ENCODE results near the gene SCUBE1.
A peak's percentile ranks its signal among the peaks of the same experiment; 100 is the strongest.

SCUBE1 gene

DNA sequence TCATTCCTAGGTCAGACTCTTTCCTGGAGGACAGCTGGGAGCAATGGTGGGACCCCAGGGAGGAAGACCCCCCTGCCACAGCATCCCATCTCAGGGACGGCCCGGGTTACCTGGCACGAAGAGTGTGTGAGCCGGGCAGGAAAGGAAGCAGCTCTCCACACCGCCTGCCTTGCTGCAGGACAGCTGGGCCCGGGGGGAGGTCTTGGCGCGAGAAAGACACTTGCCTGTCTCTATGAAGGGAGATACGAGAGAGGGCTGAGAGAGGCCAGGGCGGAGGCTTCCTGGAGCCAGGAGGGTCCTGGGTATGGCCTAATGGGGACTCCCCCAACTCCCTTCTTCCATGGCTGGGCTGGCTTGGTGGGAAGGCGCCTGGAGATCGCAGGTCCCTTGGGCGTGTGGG, 120.2 kb downstream of the SCUBE1 start:
- Histone ChIP-seq H2BK12ac (ENCODE audit: low read length) (no peak overlapping the region), H3K14ac (ENCODE audit: low read length) (peak overlapping the region; percentile 48), H2BK120ac (ENCODE audit: low read depth, low read length) (no peak overlapping the region), H3K4me2 (ENCODE audit: insufficient read depth, low read length, poor library complexity, severe bottlenecking) (no peak overlapping the region), H3K36me3 (replicated peaks in 1 of 2; ENCODE audit: control insufficient read depth in 2 of 2, insufficient read depth in 2 of 2, low read length in 2 of 2) (peaks cover 0 to 46% of the 10 kb centered on the region in 2 donors), H3K9me3 (replicated peaks in 1 of 2; ENCODE audit: control insufficient read depth in 2 of 2, insufficient read depth in 1 of 2, low read depth in 1 of 2, low read length in 2 of 2) (no peaks in the 10 kb centered on the region), H3K4me3 (ENCODE audit: low read length in 2 of 2) (peak overlapping the region in 1 of 2 donors; percentile 12), H3K27ac (replicated peaks; ENCODE audit: low read length) (no peak overlapping the region), H4K91ac (ENCODE audit: low read depth, low read length, poor library complexity) (no peak overlapping the region), H3K27me3 (ENCODE audit: control insufficient read depth in 3 of 3, insufficient read depth in 3 of 3, low read depth in 1 of 3, low read length in 3 of 3) (peaks cover 0 to 27% (median 0%) of the 10 kb centered on the region in 3 experiments), H2BK15ac (ENCODE audit: low read length) (no peak overlapping the region), H2BK5ac (ENCODE audit: low read length) (no peak overlapping the region), H3K4me1 (ENCODE audit: control insufficient read depth in 2 of 2, insufficient read depth in 1 of 2, low read depth in 1 of 2, low read length in 2 of 2) (peaks cover 14 to 21% of the 10 kb centered on the region in 2 donors), H3K4ac (ENCODE audit: low read length) (no peak overlapping the region), H3K18ac (ENCODE audit: low read length) (no peak overlapping the region), H3K9ac (ENCODE audit: low read depth, low read length, poor library complexity) (peak overlapping the region; percentile 3), H3K79me1 (ENCODE audit: low read depth, low read length) (peaks cover 2% of the 10 kb centered on the region), H3K23ac (ENCODE audit: low read depth, low read length, poor library complexity) (no peak overlapping the region), H2AFZ (ENCODE audit: low read length) (no peak overlapping the region), H4K8ac (ENCODE audit: low read depth, low read length) (no peak overlapping the region), H2AK5ac (ENCODE audit: low read depth, low read length) (no peak overlapping the region)
- no peak for DNase-seq (ENCODE audit: low spot score)
- WGBS, 2 donors (ENCODE audit: extremely low coverage in 2 of 2, insufficient read length in 2 of 2, insufficient replicate concordance in 1 of 2), result no CpG with 5 or more reads among the region's 13 CpGs

DNA sequence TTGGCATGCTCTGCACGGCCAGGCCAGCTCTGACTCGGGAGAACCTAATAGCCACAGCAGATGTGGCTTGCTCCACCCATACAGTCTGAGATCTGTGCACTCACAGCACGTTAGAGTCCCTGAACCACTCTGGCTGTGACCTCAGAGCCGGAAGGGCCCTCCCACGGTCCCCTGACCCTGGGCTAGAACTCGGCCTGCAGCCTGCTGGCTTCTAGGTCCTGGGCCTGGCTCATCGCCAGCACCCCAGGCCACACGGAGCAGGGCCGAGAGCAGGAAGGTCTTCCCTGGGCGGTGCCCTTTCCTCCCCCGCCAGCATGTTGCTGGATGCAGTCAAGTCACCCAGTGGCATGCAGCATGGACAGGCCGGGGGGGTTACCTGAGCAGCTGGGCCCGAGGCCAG, 120.9 kb downstream of the SCUBE1 start:
- peaks cover 11 to 14% of the 10 kb centered on the region in 2 donors for H3K4me1 ChIP-seq (ENCODE audit: control insufficient read depth in 2 of 2, insufficient read depth in 1 of 2, low read depth in 1 of 2, low read length in 2 of 2)
- H2BK12ac ChIP-seq (ENCODE audit: low read length), result no peak overlapping the region
- no peak overlapping the region for H2AFZ ChIP-seq (ENCODE audit: low read length)
- peaks cover 0 to 27% (median 0%) of the 10 kb centered on the region in 3 experiments for H3K27me3 ChIP-seq (ENCODE audit: control insufficient read depth in 3 of 3, insufficient read depth in 3 of 3, low read depth in 1 of 3, low read length in 3 of 3)
- peaks cover 0 to 54% of the 10 kb centered on the region in 2 donors for H3K36me3 ChIP-seq (replicated peaks in 1 of 2; ENCODE audit: control insufficient read depth in 2 of 2, insufficient read depth in 2 of 2, low read length in 2 of 2)
- no peak overlapping the region for H3K23ac ChIP-seq (ENCODE audit: low read depth, low read length, poor library complexity)
- no peak overlapping the region for H3K9ac ChIP-seq (ENCODE audit: low read depth, low read length, poor library complexity)
- no peak overlapping the region for H3K4me3 ChIP-seq (ENCODE audit: low read length in 2 of 2)
- no peak overlapping the region for H3K27ac ChIP-seq (replicated peaks; ENCODE audit: low read length)
- H3K14ac ChIP-seq (ENCODE audit: low read length), result no peak overlapping the region
- peak overlapping the region; percentile 4 for H4K91ac ChIP-seq (ENCODE audit: low read depth, low read length, poor library complexity)
- H3K4ac ChIP-seq (ENCODE audit: low read length), result no peak overlapping the region
- no peak overlapping the region for H3K18ac ChIP-seq (ENCODE audit: low read length)
- peaks cover 2% of the 10 kb centered on the region for H3K79me1 ChIP-seq (ENCODE audit: low read depth, low read length)
- no peak overlapping the region for H2BK15ac ChIP-seq (ENCODE audit: low read length)
- no CpG with 5 or more reads among the region's 13 CpGs for WGBS, 2 donors (ENCODE audit: extremely low coverage in 2 of 2, insufficient read length in 2 of 2, insufficient replicate concordance in 1 of 2)
- H3K4me2 ChIP-seq (ENCODE audit: insufficient read depth, low read length, poor library complexity, severe bottlenecking), result no peak overlapping the region
- H2AK5ac ChIP-seq (ENCODE audit: low read depth, low read length), result no peak overlapping the region
- no peak for DNase-seq (ENCODE audit: low spot score)
- H2BK120ac ChIP-seq (ENCODE audit: low read depth, low read length), result no peak overlapping the region
- H2BK5ac ChIP-seq (ENCODE audit: low read length), result no peak overlapping the region
- no peak overlapping the region for H4K8ac ChIP-seq (ENCODE audit: low read depth, low read length)
- H3K9me3 ChIP-seq (replicated peaks in 1 of 2; ENCODE audit: control insufficient read depth in 2 of 2, insufficient read depth in 1 of 2, low read depth in 1 of 2, low read length in 2 of 2), result peaks cover 0 to 4% of the 10 kb centered on the region in 2 donors

DNA sequence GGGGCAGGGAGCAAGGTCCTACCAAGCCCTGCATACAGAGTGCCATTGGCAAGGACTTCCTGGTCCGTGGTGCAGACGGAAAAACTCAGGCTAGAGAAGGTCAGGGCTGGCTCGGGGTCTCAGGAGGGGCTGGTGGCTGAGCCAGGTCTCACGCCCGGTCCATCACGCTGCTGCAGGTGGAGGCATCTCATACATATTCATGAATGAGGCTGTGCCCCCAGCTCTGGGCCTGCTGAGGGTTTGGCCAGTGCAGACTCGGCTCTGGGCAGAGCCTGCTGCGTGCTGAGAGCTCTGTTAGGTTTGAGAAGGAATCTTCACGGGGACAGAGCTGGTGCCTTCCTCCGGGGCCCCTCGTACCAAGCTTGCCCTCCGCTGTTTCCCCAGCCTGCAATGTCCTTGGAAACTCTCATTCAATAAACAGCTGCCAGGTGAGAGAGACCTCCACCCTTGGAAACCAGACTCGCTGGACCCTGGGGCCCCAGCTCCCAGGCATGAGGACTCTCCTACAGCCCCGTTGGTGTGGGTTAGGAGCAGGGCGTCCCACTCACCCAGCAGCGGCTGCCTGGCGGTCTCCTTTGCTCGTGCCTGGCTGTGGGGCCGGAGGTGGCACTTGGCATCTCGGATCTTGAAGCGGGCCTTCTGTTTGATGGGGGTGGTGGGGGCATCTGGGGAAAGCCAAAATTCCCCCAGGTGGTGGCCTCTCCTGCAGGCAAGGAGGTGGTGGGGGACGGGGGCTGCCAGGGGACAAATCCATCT, 122.4 kb downstream of the SCUBE1 start:
- Histone ChIP-seq H3K4me2 (ENCODE audit: insufficient read depth, low read length, poor library complexity, severe bottlenecking) (no peak overlapping the region), H3K79me1 (ENCODE audit: low read depth, low read length) (peaks cover 2% of the 10 kb centered on the region), H3K18ac (ENCODE audit: low read length) (no peak overlapping the region), H4K8ac (ENCODE audit: low read depth, low read length) (peak overlapping the region; percentile 21), H3K9ac (ENCODE audit: low read depth, low read length, poor library complexity) (no peak overlapping the region), H2BK12ac (ENCODE audit: low read length) (no peak overlapping the region), H2BK120ac (ENCODE audit: low read depth, low read length) (no peak overlapping the region), H2BK5ac (ENCODE audit: low read length) (no peak overlapping the region), H3K14ac (ENCODE audit: low read length) (peak overlapping the region; percentile 39), H3K36me3 (replicated peaks in 1 of 2; ENCODE audit: control insufficient read depth in 2 of 2, insufficient read depth in 2 of 2, low read length in 2 of 2) (peaks cover 0 to 52% of the 10 kb centered on the region in 2 donors), H4K91ac (ENCODE audit: low read depth, low read length, poor library complexity) (peak overlapping the region; percentile 58), H3K9me3 (replicated peaks in 1 of 2; ENCODE audit: control insufficient read depth in 2 of 2, insufficient read depth in 1 of 2, low read depth in 1 of 2, low read length in 2 of 2) (peaks cover 0 to 4% of the 10 kb centered on the region in 2 donors), H3K23ac (ENCODE audit: low read depth, low read length, poor library complexity) (no peak overlapping the region), H3K4ac (ENCODE audit: low read length) (no peak overlapping the region), H2AK5ac (ENCODE audit: low read depth, low read length) (no peak overlapping the region), H3K27ac (replicated peaks; ENCODE audit: low read length) (no peak overlapping the region), H3K4me3 (ENCODE audit: low read length in 2 of 2) (no peak overlapping the region), H3K27me3 (ENCODE audit: control insufficient read depth in 3 of 3, insufficient read depth in 3 of 3, low read depth in 1 of 3, low read length in 3 of 3) (peaks cover 0 to 25% (median 0%) of the 10 kb centered on the region in 3 experiments), H2BK15ac (ENCODE audit: low read length) (no peak overlapping the region), H2AFZ (ENCODE audit: low read length) (no peak overlapping the region), H3K4me1 (ENCODE audit: control insufficient read depth in 2 of 2, insufficient read depth in 1 of 2, low read depth in 1 of 2, low read length in 2 of 2) (peaks cover 0 to under 1% of the 10 kb centered on the region in 2 donors)
- no CpG with 5 or more reads among the region's 22 CpGs for WGBS, 2 donors (ENCODE audit: extremely low coverage in 2 of 2, insufficient read length in 2 of 2, insufficient replicate concordance in 1 of 2)
- no peak for DNase-seq (ENCODE audit: low spot score)

DNA sequence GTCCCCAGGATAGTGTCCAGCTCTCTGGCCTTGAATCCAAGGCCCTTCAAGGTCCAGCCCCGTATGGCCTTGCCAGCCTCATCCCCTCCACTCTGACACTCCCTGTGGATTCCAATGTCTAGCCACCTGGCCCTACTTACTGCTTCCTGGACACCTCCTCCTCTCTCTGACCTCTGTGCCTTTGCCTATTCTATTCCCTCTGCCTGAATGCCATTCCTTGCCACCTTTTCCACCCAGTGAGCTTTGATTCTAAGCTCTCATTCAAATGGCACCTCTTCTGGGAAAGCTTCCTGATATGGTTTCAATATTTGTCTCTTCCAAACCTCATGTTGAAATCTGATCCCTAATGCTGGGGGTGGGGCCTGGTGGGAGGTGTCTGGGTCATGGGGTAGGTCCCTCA, 124.4 kb downstream of the SCUBE1 start:
- Histone ChIP-seq H3K27me3 (ENCODE audit: control insufficient read depth in 3 of 3, insufficient read depth in 3 of 3, low read depth in 1 of 3, low read length in 3 of 3) (peaks cover 0 to 16% (median 0%) of the 10 kb centered on the region in 3 experiments), H3K9ac (ENCODE audit: low read depth, low read length, poor library complexity) (no peak overlapping the region), H3K4me2 (ENCODE audit: insufficient read depth, low read length, poor library complexity, severe bottlenecking) (no peak overlapping the region), H2AFZ (ENCODE audit: low read length) (no peak overlapping the region), H3K27ac (replicated peaks; ENCODE audit: low read length) (no peak overlapping the region), H4K91ac (ENCODE audit: low read depth, low read length, poor library complexity) (peak overlapping the region; percentile 72), H3K36me3 (replicated peaks in 1 of 2; ENCODE audit: control insufficient read depth in 2 of 2, insufficient read depth in 2 of 2, low read length in 2 of 2) (peaks cover 0 to 52% of the 10 kb centered on the region in 2 donors), H2BK5ac (ENCODE audit: low read length) (peak overlapping the region; percentile 60), H3K4me1 (ENCODE audit: control insufficient read depth in 2 of 2, insufficient read depth in 1 of 2, low read depth in 1 of 2, low read length in 2 of 2) (no peaks in the 10 kb centered on the region), H3K4me3 (ENCODE audit: low read length in 2 of 2) (no peak overlapping the region), H2AK5ac (ENCODE audit: low read depth, low read length) (no peak overlapping the region), H2BK12ac (ENCODE audit: low read length) (no peak overlapping the region), H3K14ac (ENCODE audit: low read length) (no peak overlapping the region), H3K23ac (ENCODE audit: low read depth, low read length, poor library complexity) (no peak overlapping the region), H2BK120ac (ENCODE audit: low read depth, low read length) (no peak overlapping the region), H2BK15ac (ENCODE audit: low read length) (no peak overlapping the region), H3K79me1 (ENCODE audit: low read depth, low read length) (peaks cover 2% of the 10 kb centered on the region), H3K18ac (ENCODE audit: low read length) (no peak overlapping the region), H4K8ac (ENCODE audit: low read depth, low read length) (no peak overlapping the region), H3K4ac (ENCODE audit: low read length) (no peak overlapping the region), H3K9me3 (replicated peaks in 1 of 2; ENCODE audit: control insufficient read depth in 2 of 2, insufficient read depth in 1 of 2, low read depth in 1 of 2, low read length in 2 of 2) (peaks cover 0 to 4% of the 10 kb centered on the region in 2 donors)
- DNase-seq (ENCODE audit: low spot score), result no peak
- WGBS, 2 donors (ENCODE audit: extremely low coverage in 2 of 2, insufficient read length in 2 of 2, insufficient replicate concordance in 1 of 2), result no CpG with 5 or more reads among the region's 1 CpG

Data from neuronal stem cell (in vitro differentiated cells).